HG03060 (cell line): ENCODE measurements around the gene NUAK2.
"Not testable (repeated sequence)": the region's sequence is repeated elsewhere in the genome, so short reads cannot be mapped to it uniquely, and the experiment has no call there.

Experiments
- ATAC-seq: cut with Tn5 transposase; IDR thresholded peaks from one replicate; pipeline ENCODE4 v1.9.1; 2021; ENCODE audit warnings: low read depth, moderate number of reproducible peaks; ENCODE audit not compliant: unreplicated experiment

The NUAK2 gene

DNA sequence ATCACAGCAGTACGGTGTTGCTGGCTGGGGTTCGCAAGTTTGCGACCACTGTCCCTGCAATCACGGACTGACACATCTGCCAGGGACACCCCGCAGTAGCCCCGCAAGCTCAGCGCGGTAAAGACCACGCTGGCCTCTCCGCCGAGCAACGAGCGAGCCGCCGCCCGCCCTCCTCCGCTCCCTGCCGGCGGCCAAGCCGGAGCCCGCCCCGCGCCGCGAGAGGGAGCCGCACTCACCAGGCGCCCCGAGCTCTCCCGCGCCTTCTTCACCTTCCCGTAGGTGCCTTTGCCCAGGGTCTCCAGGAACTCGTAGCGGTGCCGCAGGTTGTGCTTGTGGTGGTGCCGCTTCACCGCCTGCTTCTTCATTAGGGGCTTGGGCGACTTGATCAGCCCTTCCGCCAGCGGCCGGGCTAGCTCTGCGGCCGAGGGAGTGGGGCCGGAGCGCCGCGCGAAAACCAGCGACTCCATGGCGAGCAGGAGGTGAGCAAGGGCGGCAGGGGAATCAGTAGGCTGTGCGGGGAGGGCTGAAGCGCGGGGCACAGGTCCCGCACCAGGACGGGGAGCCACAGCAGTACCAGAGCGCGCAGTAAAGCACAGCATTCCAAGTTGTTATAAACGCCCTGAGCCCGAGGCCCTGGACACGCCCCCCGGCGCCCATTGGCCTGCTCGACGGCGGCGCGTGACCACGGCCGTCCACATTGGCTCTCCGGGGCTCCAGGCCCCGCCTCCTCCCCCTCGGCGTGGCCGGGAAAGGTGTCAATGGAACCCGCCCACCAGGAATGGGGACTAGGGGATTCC lies at the start of gene NUAK2:
Gene NUAK2 (minus strand): TSS at position 584 of the 797 bp plus-strand sequence. CDS start 117 bp downstream, at position 467.
- ATAC-seq: no peak

DNA sequence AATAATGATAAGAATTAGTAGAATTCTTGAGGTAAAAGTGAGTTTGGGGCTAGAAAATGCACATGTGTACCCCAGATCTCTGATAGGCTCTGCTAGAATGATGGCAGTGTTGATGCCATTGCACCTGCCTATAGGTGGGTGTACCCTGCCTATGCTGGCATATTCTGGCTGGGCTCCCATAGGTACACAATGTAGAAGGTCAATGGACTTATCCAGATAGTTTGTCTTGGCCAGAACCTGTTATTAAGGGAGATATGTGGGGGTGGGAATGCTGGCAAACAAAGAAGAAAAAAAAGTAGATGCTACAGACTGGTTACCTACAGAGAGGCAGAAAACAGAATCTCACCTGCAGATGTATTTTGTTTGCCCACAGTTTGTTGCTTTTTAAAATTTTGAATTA lies 49.2 kb upstream of the NUAK2 start:
- ATAC-seq: no peak

DNA sequence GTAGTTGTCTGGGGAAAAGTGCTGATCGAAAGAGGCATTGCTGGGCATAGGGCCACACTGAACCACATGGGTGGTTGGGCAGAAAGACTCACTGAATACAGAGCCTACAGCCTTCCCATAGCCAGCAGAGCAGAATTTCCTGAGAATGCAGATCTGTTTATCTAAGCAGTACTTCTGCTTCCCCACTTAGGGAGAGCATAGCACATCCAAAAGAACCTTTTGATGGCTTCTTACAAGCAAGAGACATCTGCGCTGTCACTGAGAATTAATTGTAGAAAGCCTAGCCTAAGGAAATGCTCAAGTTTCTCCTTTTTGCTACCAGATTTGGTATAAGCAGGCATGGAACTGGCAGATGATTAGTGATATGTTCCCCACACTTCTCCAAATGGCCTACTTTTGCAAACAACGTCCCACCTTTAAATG lies 48.2 kb upstream of the NUAK2 start:
- ATAC-seq: no peak

DNA sequence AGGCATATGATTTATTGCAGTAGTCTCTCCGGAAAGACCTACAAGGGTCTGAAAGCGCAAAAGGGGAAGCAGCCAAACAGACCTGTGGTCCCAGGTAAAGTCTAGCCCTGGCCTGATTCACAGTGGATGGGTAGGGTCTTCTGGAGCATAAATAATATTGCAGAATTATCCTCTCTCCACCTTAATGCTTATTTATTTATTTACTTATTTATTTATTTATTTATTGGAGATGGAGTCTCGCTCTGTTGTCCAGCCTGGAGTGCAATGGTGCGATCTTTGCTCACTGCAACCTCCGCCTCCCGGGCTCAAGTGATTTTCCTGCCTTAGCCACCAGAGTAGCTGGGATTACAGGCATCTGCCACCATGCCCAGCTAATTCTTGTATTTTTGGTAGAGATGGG lies 46.9 kb upstream of the NUAK2 start:
- ATAC-seq: no peak

DNA sequence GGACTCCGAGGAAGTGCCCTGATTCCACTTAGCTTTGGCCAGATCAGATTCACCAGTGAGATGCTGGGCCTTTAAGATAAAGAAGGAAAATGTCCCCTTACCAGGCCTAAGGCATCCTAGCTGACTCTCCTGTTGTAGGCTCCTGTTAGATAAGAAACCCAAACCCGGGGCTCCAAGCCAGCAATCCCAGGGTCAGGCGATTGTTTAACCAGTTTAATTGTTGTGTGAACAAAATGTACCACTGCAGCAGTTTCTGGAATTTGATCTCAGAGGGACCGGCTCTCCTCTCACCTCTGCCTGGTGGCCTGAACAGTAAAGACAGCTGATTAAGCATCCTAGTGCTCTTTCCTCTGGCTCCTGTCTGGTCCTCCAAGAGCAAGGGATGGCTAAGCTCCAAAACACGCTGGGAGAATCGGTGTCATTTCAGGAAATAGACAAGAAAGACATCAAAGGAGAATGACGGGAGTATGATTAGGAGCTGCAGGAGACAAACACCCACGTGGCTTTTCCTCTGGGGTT lies 44.5 kb upstream of the NUAK2 start:
- no peak for ATAC-seq

DNA sequence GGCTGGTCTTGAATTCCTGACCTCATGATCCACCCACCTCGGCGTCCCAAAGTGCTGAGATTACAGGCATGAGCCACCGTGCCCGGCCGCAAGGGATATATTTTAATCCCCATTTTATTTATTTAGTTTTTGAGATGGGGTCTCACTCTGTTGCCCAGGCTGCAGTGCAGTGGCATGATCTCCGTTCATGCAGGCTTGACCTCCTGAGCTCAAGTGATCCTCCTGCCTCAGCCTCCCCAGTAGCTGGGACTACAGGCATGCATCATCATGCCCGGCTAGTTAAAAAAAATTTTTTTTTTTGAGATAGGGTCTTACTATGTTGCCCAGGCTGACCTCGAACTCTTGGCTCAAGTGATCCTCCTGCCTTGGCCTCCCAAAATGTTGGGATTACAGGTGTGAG lies 43.5 kb upstream of the NUAK2 start:
- not testable (repeated sequence) for ATAC-seq

DNA sequence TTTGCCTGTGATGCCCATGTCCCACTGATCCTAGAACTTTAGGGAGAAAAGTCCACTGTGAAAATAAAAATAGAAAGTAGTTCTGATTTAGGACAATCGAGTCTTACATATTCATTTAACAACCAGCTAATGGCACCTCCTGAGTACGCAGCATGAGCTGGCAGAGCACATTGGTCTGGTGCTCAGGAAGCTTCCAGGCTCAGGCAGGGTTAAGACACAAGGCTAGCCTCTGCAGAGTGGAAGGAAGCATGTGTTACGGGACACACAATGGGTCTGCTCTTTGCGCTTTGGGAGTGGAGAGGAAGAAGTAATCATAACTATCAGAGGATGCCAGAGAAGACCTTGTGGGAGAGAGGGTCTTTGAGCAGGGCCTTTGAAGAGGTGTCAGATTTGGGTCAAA lies 39.3 kb upstream of the NUAK2 start:
- ATAC-seq: no peak

DNA sequence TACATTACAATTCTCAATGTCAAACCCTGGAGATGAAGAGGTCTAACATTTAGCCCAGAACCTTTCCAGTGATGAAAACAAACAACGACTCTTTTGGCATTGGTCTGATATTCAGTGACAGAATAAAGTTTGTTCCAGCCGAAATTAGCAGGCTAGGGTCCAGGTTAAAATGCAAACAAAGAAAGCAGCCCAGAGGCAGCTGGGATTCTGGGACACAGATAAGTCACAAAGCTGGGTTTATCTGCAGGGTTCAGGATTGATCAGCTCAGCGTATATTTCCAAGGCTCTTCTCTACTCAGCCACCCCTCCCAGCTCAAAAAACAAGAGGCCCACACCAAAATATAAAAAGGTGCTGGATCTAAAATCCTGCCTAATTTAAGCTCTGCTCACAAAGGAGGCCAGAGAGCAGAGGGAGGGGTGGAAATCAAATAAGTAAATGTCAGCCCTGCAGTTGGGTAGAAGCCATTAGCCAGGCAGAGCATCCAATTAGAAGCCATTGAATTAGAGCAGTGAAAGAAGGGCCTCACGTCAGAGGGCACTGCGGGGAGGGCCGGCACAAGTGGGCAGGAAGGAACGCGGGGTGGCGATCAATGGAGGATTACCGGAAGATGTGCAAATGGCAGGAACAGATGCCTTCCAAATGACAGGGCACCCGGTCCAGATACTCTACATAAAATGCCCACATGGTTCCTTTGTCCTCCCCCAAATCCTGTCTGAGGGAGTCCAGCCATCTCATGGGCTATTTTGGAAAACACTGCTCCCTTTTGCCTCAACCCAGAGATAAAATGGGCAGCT lies 38.4 kb upstream of the NUAK2 start:
- no peak for ATAC-seq

DNA sequence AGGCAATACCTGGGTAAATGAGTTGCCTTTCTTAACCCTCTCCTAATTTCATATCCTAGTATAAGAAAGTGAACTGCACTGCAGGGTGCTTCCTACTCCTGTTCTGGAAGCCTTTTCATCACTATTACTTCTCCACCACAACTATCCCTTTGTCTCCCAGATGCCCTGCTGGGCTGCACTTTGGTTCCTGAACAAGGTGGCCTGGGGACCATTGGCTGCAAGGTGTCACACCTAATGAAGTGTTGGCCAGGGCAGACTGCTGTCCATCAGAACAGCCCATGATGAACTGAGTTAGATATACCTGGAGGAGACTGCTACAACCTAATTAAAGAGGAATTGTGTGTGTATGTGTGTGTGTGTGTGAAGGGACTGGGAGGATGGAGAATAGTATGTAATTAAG lies 37.0 kb upstream of the NUAK2 start:
- no peak for ATAC-seq

DNA sequence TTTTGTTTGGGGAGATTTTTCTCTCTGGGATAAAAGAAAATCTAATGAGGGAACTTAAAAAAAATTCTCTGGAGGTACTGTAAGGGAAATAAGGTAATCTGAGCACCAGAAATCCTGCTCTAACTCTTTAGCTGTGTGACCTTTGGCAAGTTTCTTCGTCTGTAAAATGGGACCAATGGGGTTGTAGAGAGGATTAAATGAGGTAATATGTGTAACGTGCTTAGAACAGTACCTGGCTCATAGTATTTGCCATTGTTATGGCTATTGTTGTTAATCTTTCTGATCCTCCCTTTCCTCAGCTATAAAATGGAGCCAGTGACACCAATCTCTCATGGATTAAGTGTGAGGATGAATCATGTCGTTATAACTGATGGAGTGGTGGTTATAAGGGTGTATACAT lies 36.0 kb upstream of the NUAK2 start:
- ATAC-seq: no peak

DNA sequence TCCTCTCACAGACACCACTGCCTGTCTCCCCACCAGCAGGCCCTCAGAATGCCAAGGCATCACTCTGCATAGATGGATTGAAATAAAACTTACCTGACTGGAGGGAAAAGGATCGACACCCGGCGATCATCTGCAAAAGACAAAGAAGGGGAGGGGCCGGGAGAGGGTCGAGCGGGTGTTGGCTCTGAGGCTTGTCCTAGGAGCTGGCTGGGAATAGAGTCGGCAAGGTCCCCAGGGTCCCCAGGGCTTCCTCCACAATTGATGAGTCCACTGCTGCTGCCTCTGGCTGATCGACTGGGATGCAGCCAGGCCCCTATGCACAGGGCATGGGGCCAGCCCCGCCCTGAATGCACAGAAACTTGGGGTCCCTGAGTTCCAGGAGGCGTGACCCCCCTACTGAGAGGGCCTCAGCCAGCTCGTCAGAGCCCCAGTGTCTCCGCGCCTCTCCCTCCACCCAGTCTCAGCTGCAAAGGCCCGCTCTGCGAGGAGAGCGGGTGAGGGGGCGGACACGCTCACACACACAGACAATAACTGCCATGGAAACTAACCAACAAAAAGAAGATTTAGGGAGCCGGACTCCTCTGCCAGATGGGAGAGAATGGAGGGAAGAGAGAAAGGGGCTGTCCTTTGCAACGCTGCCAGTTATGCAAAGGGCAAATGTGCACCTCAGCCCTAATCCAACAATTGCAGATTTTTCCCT lies 35.0 kb upstream of the NUAK2 start, which contains the start of gene KLHDC8A:
Gene KLHDC8A (minus strand): TSS at position 483 of the 700 bp plus-strand sequence. CDS start 13,318 bp downstream, outside the sequence.
- no peak for ATAC-seq

DNA sequence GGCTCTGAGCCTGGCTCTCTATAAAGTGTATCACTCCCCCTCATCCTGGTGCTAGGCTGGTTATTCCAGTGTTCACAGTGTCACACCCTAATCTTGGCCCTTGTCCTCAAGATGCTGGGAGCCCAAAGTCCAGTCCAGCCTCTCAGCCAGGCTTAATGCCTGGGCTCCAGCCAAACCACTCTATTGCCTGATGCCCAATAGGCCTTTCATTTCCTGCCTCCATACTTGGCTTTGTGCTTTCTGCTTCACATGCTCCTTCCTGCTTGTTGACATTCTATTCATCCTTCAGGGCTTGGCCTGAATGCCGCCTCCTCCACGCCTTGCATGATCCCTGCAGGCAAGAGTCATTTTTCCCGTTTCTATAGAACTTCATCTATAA lies 33.5 kb upstream of the NUAK2 start:
- ATAC-seq: no peak

DNA sequence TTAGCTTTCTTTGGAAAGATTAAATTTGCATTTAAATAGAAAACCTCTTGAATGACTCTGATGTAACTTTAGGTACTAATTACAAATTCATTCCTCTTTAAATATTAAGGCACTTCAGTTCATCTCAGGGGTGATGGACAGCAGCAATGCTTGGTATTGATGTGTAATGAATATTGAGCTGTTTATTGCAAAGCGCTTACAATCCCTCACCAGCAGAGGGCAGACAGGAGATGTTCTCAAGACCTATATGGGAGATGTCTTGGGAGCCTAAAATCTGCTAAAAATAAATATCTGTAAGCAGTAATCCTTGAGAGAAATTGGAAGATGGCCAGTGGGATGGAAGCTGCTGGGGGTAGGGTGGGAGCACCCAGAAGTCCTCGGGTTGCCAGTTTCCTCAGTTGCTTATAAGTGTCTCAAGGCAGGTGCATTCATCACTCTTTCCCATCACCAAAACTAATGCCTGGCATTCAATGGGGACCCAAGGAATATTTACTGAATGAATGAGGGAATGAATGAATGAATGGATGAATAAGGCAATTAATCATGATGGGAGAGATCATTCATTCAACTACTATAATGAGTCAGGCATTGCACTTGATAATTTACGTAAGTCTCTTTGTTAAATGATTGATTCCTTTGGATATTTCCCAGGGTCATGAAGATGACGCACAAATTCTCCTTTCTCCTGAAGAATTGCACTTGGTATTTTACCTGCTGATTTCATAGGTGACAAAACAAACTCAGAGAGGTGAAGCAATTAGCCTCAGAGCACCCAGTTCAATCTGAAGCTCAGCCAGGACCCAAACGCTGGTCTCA lies 32.9 kb upstream of the NUAK2 start:
- no peak for ATAC-seq

DNA sequence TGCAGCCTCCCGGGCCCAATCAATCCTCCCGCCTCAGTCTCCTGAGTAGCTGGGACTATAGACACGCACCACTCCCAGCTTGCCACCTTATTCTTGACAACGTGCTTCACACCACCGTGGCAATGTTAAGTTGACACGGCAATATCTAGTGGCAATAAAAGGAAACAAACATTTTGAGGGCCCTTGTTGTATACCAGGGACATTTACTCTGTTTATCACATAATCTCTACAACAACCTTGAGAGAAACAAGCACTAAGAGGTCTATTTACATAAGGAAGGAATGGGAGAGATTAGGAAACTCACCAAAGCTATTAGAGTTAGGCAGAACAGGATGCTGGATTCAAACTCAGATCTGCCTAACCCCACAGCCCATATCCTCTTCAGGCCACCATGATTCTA lies 32.1 kb upstream of the NUAK2 start:
- no peak for ATAC-seq

DNA sequence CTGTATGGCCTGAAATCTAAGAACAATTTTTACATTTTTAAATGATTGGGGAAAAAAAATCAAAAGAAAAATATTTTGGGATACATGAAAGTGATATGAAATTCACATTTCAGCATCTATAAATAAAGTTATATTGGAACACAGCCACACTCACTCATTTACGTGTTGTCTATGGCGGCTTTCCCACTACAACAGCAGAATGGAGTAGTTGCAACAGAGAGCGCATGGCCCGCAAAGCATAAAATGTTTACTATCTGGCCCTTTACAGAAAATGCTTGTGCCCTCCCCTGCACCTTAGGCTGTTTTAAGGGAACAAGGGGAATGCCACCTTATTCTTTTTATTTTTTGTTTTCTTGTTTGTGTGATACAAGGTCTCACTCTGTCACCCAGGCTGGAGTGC lies 31.6 kb upstream of the NUAK2 start:
- ATAC-seq: no peak

DNA sequence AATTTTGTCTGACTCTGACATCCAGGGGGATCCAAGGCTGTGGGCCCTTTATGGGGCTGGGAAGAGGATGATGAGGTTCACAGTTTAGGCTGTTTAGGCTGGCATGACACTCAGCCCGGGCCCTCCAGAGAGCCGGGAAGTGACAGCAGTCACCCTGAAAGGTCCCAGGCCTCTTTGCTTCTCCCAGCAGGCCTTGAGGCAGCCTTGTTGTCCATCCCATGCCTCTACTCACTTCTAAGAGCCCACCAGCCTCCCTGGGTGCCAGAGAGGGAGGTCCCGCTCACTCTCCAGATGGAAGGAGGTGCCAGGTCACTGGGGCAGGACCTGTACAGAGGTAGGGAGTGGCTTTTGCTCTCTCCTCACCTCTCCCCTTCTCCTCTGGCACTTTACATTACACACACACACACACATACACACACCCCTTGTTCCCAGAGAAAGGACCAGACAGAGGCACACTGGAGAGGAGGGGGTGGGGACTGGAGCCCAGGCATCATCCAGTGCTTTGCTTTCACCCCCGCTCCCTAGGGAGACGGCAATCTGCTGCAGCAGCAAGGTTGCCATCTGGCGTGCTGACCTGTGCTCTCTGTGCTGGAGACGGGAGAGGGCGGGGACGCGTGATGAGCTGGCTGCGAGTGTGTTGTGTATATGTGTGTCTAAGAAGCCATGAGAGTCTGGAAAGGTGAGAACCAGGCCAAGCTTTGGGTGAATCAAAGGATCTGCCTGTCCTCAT lies 30.6 kb upstream of the NUAK2 start:
- ATAC-seq: no peak

DNA sequence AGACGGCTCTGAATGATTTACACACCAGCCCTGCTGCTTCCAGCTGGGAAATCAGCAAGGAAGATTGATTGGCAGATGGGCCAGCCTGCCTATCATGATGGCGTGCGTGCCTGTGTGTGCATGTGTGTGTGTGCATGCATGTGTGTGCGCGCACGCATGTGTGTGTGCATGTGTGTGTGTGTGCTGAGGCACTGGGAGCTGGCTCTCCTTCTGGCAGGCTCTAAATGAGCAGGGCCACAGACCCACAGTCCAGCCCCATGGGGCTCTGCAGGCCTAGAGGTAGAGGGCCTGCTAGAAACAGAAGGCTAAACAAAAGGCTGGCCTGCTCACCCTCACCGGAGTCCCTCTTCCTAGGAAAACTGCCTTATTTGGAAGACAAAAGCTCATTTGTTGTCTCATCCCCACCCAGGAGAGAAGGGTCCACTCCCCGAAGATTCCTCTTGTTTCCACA lies 29.2 kb upstream of the NUAK2 start:
- ATAC-seq: no peak

DNA sequence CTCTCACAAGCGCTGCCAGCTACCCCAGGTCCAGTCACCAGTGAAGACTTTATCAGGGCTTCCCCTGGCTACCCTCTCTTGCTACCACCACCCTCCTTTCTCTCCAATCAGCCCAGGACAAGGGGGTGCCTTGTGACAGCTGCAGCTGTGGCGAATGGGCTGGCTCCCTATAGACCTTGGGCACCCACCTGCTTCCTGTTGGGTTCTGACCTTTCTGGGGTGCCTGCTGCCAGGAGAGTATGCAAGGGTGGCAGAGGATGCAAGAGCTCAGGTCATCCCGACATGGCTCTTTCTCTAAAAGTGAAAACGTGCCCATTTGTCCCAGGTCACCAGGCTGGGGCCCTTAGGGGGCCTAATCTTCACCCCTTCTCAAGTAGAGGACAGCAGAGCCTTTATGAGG lies 28.6 kb upstream of the NUAK2 start:
- ATAC-seq: no peak
